Prostate gland (tissue), 2 donors: ENCODE measurements around the gene CCDC141. TPM values are rescaled to one million over a fixed set of nuclear protein-coding genes. Genes with fewer than 3 reads are reported as not detected.
"Not testable (repeated sequence)": the region's sequence is repeated elsewhere in the genome, so short reads cannot be mapped to it uniquely, and the experiment has no call there.

ENCODE experiments used
- DNase-seq: peaks from one replicate; pipeline ENCODE4 v3.0.0-alpha.2; 2019; ENCODE audit warnings: low spot score
- H3K27ac ChIP-seq, 2 donors: fragments of 200-600 bp; sonication (generic); 2 replicates each; pipeline ENCODE4 v1.5.1; 2017 to 2019
- H3K27me3 ChIP-seq: fragments of 200-600 bp; sonication (generic); replicated peaks from 2 replicates; pipeline ENCODE4 v1.5.1; 2019; ENCODE audit not compliant: insufficient read depth
- H3K36me3 ChIP-seq, 2 donors: fragments of 200-600 bp; sonication (generic); 1 replicate in 1 of 2; 2 replicates in 1 of 2; pipeline versions ENCODE4 v1.5.1 to v1.8.1; 2017 to 2019
- H3K4me1 ChIP-seq: fragments of 200-600 bp; sonication (generic); replicated peaks from 2 replicates; pipeline ENCODE4 v1.5.1; 2019
- H3K4me3 ChIP-seq, 2 donors: fragments of 200-600 bp; sonication (generic); 2 replicates each; pipeline ENCODE4 v1.5.1; 2017 to 2019
- H3K9me3 ChIP-seq: fragments of 200-600 bp; sonication (generic); 2 replicates; pipeline ENCODE4 v1.5.1; 2017
- CTCF ChIP-seq, 4 experiments: fragments of 200-600 bp in 2 of 4; fragments of 450-650 bp in 2 of 4; sonication (generic) in 2 of 4; IDR thresholded peaks; 1 replicate in 3 of 4; 2 replicates in 1 of 4; pipeline ENCODE4 v1.5.1; 2016 to 2019; ENCODE audit warnings: antibody characterized with exemption in 4 of 4, mild to moderate bottlenecking in 2 of 4, moderate library complexity in 2 of 4
- POLR2A ChIP-seq: fragments of 450-650 bp; IDR thresholded peaks from one replicate; pipeline ENCODE4 v1.6.1; 2016; ENCODE audit warnings: antibody characterized with exemption, mild to moderate bottlenecking
- POLR2AphosphoS5 ChIP-seq: sonication (generic); formaldehyde crosslinking; IDR thresholded peaks from one replicate; pipeline ENCODE4 v1.6.1; 2017; ENCODE audit warnings: antibody characterized with exemption
- WGBS: methylation state at CpG from one replicate; pipeline ENCODE4 v1.1.5; 2018; 5-methylcytosine and 5-hydroxymethylcytosine counted together
- intact Hi-C: fragments of 100-400 bp; cut with DNase I; formaldehyde crosslinking; loops from one replicate; pipeline ENCODE4 v1.14.2; 2022
- total RNA-seq, 2 donors: library from RNA; depleted of rRNA; stranded (reverse); fragments of >200 nt; gene quantifications; one replicate each; pipeline ENCODE4 v1.1.0, GENCODE V29; 2016

CCDC141 gene
- 1 to 10 TPM in 1 of 2 donors, under 1 TPM in 1; 0.32 to 8.6 TPM for total RNA-seq

GRCh38 chr2:179049546-179050311 is at the start of gene CCDC141:
CCDC141 (minus strand) TSS chr2:179050137; CDS start chr2:179049941, 196 bp downstream.
- no peaks in the 10 kb centered on the region for H3K27me3 ChIP-seq
- no peaks in the 10 kb centered on the region for H3K36me3 ChIP-seq
- no peaks in the 10 kb centered on the region for H3K9me3 ChIP-seq
- no peak within 1 kb of the TSS for H3K4me3 ChIP-seq
- H3K4me1 ChIP-seq = no peaks in the 10 kb centered on the region
- no peak within 1 kb of the TSS for H3K27ac ChIP-seq
- no peak for DNase-seq
- intact Hi-C loops = no loop called here
- TF ChIP-seq CTCF (IDR thresholded peaks at IDR 0.05) (no peak), POLR2A (no peak), POLR2AphosphoS5 (no peak)
- WGBS = 36% methylated on average over 12 of the region's 12 CpGs

- H3K4me1 ChIP-seq = no peaks in the 10 kb centered on the region
- H3K27me3 ChIP-seq = no peaks in the 10 kb centered on the region
- no peaks in the 10 kb centered on the region for H3K36me3 ChIP-seq
- H3K9me3 ChIP-seq = no peaks in the 10 kb centered on the region
- H3K27ac ChIP-seq = no peak overlapping the region
- TF ChIP-seq POLR2A = no peak
- TF ChIP-seq CTCF (IDR thresholded peaks at IDR 0.05) = no peak
- no peak for TF ChIP-seq POLR2AphosphoS5
- 86% methylated on average over 4 of the region's 4 CpGs for WGBS
- no peak overlapping the region for H3K4me3 ChIP-seq
- DNase-seq = no peak
- intact Hi-C loops = no loop called here
These were observed 48.2 kb upstream of the CCDC141 start for GRCh38 chr2:179098080-179098689.

GRCh38 chr2:179097131-179097530 is 47.2 kb upstream of the CCDC141 start:
- TF ChIP-seq CTCF (IDR thresholded peaks at IDR 0.05) (no peak), POLR2A (no peak), POLR2AphosphoS5 (no peak)
- no peaks in the 10 kb centered on the region for H3K9me3 ChIP-seq
- H3K4me3 ChIP-seq = no peak overlapping the region
- H3K27me3 ChIP-seq = no peaks in the 10 kb centered on the region
- DNase-seq = no peak
- H3K27ac ChIP-seq = no peak overlapping the region
- no peaks in the 10 kb centered on the region for H3K36me3 ChIP-seq
- H3K4me1 ChIP-seq = no peaks in the 10 kb centered on the region
- WGBS = 100% methylated on average over 1 of the region's 1 CpG
- intact Hi-C loops = no loop called here

GRCh38 chr2:179096090-179096489 is 46.2 kb upstream of the CCDC141 start:
- TF ChIP-seq POLR2A = no peak
- no peak for TF ChIP-seq CTCF (IDR thresholded peaks at IDR 0.05)
- TF ChIP-seq POLR2AphosphoS5 = no peak
- H3K4me3 ChIP-seq = no peak overlapping the region
- H3K9me3 ChIP-seq = no peaks in the 10 kb centered on the region
- H3K36me3 ChIP-seq = no peaks in the 10 kb centered on the region
- DNase-seq = no peak
- 80% methylated on average over 3 of the region's 3 CpGs for WGBS
- intact Hi-C loops = no loop called here
- no peak overlapping the region for H3K27ac ChIP-seq
- H3K27me3 ChIP-seq = no peaks in the 10 kb centered on the region
- no peaks in the 10 kb centered on the region for H3K4me1 ChIP-seq

- DNase-seq, H3K27me3 ChIP-seq, H3K4me3 ChIP-seq, H3K27ac ChIP-seq, H3K4me1 ChIP-seq, H3K9me3 ChIP-seq, H3K36me3 ChIP-seq, intact Hi-C loops: not testable (repeated sequence)
- 85% methylated on average over 4 of the region's 4 CpGs for WGBS
These were observed 43.0 kb upstream of the CCDC141 start for GRCh38 chr2:179092912-179093311.
